Activated CD4-positive, alpha-beta T cell treated with anti-CD3 and anti-CD28 coated beads, Interleukin-2, Interleukin-6, amounts not matched to agents 100 ng/mL and 50 ng/mL, durations not matched to agents 16 hours and 8 hours (primary cell): ENCODE data around the gene CHIC2.

ENCODE experiments used
- DNase-seq: peaks from one replicate; pipeline ENCODE4 v3.0.0-alpha.2; 2020

CHIC2 gene

GRCh38 chr4:53997898-53998297 lies 66.5 kb downstream of the CHIC2 start:
- no peak for DNase-seq

- DNase-seq = no peak
These were observed 69.9 kb downstream of the CHIC2 start for GRCh38 chr4:53994382-53995102.

- no peak for DNase-seq
These were observed 71.6 kb downstream of the CHIC2 start for GRCh38 chr4:53992785-53993184.

GRCh38 chr4:53991821-53992220 lies 72.6 kb downstream of the CHIC2 start:
- no peak for DNase-seq

- DNase-seq = no peak
These were observed 73.8 kb downstream of the CHIC2 start for GRCh38 chr4:53990641-53991040.

- no peak for DNase-seq
These were observed 76.6 kb downstream of the CHIC2 start for GRCh38 chr4:53987761-53988171.

GRCh38 chr4:53986062-53986461 lies 78.3 kb downstream of the CHIC2 start:
- DNase-seq = no peak

GRCh38 chr4:53981567-53981966 lies 82.8 kb downstream of the CHIC2 start:
- DNase-seq = no peak

- no peak for DNase-seq
These were observed 83.3 kb downstream of the CHIC2 start for GRCh38 chr4:53981066-53981465.

GRCh38 chr4:53974561-53974960 lies 89.8 kb downstream of the CHIC2 start:
- no peak for DNase-seq

GRCh38 chr4:53967986-53968385 lies 96.4 kb downstream of the CHIC2 start:
- no peak for DNase-seq

- no peak for DNase-seq
These were observed 100.6 kb downstream of the CHIC2 start for GRCh38 chr4:53963781-53964180.

GRCh38 chr4:53963336-53963735 lies 101.1 kb downstream of the CHIC2 start:
- DNase-seq = no peak

- DNase-seq = no peak
These were observed 101.7 kb downstream of the CHIC2 start for GRCh38 chr4:53962516-53963225.

GRCh38 chr4:53961351-53961750 lies 103.1 kb downstream of the CHIC2 start:
- no peak for DNase-seq

GRCh38 chr4:53960843-53961242 lies 103.6 kb downstream of the CHIC2 start:
- DNase-seq = no peak
